ENCODE results near the gene FAM72C.
"Not testable (repeated sequence)": the region's sequence is repeated elsewhere in the genome, so short reads cannot be mapped to it uniquely, and the experiment has no call there.

The FAM72C gene

DNA sequence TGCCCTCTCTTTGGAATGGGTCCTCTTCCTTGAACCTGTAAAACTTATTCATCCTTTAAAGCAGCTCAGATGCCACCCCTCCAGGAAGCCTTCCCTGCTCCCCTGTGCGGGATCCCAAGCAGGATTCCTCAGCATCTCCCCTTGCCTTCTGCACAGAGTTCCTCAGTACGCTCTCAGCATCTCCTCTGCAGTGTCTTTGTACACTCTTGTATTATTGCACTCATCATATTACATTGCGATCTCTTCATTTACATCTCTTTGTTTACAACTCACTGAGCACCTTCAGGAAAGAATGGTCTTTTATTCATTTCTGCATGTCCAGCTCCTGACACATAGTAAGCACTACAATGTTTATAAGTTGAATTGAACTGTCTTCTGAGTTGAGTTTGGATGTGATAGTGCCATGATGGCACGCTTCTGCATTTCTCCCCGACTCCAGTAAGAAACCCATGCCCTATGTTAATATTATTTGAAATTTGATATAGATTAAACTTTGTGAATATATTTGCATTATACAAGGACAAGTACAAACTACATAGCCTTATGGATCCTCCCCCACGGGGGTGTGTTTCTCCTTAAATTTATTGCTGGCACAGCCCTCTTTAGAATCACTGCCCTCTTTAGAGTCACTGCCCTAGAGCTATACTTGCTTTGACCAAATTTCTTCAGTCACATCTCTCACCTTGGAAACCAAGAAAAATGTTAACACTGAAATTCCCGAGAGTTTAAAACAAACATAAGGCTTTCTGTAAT, 13.1 kb upstream of the FAM72C start:
- DNase-seq = not testable (repeated sequence)

DNA sequence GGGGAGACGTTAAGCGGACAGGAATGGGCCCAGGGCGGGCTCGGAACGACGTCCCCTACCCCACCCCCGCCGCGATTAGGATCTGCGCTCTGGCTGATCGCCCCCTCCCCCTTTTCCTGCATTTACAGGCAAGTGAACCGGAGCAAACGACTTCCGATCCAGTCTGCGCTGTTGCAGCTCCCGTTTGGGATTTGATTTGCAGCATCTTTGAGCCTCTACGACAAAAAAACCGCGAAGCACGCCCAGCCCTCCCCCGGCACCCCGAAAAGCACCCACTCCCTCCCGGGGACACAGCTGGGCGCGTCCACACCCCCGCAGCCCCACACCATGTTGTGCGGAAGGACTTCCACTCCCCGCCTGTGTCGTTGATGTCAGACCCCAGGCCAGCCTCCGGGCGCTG, 2.6 kb upstream of the FAM72C start:
- not testable (repeated sequence) for DNase-seq

DNA sequence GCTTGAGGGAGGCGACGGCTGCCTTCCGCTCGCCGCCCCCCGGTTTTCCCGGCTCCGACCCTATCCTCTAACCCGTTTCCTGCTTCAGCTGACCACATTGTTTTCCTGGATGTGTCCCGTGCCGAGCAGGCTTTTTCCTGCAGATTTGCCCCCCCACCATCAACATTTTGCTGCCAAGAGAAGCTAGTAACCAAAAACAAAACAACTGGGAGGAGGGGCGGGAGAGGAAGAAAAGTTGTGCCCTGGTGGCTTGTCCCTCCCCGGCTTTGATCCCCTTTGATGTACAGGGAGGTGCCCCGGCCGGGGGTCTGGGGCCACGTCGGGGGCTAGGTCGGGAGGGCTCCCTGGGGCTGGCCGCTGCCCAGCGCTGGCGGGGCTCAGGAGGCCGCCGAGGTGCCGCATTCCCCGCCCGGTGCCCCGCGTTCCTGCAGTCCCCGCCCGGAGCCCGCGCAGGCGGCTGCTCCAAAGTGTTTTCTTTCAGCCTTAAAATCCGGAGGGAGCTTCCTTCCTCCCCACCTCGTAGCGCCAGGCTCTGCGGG, 2.2 kb upstream of the FAM72C start:
- not testable (repeated sequence) for DNase-seq

DNA sequence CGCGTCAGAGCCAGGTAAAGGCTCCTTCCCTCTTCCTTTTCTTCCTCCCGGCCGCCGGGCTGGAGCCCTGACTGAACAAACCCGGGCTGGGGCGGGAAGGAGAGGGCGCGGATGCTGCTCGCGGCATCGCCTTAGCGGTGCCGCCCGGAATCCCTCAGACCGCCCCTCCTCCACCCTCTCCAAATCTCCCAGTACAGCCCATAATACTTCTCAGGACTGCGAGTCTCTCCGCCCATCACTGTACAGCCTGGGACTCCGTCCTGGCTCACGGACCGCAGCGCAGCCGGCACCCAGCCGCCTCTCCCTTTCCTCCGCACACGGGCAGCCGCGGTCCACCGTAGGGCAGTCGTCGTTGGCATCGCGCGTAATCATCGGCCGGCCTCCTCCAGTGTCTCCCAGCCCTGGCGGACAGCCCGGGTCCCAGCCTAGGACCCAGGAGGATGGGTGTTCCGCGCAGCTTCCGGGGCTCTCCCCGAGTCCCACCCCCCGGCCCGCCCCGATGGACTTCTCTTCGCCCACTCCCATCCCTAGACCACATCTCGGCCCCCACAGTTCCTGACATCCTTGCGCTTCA, 1.1 kb upstream of the FAM72C start:
- not testable (repeated sequence) for DNase-seq

DNA sequence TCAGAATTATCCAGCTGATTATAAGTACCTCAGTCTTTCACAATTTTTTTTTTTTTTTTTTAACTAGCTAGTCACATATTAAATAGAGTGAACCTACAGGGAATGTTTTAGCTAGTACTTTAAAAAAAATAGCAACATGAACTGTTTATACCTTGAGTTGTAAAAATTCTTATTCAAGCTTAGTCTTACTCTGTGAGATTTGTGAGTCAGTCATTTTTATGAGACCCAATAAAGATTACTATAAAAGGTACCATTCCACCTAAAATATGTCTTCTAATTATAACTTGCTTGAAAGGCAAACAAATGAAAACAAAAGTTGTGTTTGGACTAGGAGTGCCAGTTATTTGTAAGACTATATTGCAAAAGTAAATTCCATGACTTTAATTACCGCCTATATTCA, 5.9 kb downstream of the FAM72C start:
- DNase-seq = not testable (repeated sequence)

DNA sequence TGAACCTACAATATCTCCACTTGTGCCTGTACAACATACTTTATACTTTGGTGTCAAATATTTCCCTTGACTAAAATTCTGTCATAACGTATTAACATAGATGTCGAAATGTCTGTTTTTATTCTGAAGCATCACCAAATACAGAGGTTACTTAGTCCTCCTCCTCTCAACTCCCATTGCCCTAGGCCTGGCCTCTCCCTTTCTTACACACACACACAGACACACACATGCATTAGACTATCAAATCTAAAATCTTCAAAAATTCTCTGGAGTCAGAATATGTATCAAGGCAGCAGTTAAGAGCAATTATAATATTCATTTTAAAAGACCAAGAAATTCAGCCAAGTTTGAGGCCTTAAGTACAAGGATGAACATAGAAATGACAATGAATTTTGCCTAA, 7.5 kb downstream of the FAM72C start:
- DNase-seq = not testable (repeated sequence)

DNA sequence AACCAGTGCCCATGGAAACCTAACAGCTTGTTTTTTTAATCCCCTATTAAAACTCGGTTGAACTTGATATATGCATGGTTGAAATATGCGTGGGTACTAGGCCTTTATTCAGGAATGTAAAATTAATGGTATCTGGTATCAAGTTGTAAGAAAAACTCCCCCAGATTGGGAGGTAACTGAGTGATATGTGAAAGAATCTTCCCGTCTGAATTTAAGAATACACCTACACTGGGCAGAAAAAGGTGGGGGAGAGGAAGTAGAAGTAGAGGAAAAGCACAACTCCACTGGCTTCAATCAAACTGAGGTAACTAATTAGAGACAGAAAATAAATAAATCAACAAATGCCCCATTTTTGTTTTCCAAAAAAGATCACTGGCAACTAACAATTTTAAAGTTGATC, 15.9 kb downstream of the FAM72C start:
- not testable (repeated sequence) for DNase-seq

DNA sequence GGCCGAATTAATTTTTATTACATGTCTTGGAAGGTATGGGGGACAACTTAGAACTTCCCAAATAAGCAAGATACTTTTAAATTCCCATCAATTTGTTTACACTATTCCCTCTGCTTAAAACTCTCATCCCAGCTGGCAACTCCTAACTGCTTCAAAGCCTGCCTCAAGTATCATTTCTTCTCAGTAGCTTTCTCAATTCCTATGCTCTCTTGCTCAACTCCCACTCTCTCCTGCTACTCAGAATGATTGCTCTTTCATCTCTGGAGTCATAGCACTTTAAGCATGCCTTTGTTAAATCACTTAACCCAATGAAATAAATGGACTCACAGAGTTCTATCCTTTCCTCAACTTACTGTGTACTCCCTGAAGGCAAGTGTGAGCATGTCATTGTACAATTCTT, 18.9 kb downstream of the FAM72C start:
- DNase-seq = not testable (repeated sequence)

DNA sequence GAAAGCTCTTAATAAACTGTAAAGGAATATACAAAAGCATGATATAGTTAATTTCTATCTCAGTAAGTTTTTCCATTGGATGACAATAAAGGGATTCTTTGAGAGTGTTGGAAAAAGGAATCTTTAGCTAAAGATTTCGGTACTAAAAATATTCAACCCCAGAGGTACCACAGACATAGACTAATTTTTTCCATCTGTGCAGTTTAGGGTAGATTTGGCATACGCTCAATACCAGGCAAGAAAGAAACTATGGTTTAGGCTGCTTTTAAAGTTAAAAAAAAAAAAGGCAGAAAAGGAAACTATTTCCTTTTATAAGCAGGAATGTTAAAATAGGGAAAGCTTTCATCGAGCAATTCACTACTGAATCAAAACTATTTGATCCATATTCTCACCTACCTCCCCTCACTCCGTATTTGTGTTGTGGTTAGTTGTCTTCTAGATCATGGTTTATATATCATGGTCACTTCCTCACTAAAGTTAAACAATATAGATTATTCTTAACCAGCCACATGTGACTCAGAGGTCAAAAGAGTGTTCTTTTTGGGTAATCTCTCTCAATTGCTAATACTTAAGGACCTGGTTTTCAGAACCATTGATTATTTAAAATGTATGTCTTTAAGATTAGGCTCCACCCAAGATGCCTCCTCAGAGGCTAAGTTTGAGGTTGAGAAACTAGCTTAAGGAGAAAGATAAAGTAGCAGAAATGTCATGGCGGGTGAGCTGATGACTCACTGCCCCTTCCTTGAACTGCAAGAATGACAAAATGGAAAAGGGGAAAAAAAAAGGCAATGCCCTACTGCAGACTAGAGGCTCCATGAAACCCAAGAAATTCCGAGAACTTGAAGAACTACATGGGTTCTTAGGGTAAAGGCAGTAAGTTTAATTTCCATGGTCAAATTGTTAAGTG, 20.0 kb downstream of the FAM72C start:
- DNase-seq = not testable (repeated sequence)

DNA sequence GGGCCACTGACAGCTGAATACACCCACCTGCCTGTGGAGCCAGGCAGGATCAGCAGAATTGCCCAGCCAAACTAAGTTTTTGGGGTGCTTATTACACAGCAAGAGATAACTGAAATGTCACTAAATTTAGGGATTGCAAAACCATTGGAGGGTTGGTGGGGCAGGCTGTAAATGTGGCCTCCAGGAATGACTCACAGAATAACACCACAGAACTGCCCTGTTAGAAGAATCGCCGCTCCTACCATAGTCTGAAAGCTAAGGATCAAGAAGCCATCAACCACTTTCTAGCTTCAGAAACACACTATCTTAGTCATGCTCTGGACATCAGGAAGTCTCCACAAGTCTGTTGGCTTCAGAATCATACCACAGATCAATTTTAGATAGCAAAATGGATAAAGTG, 24.0 kb downstream of the FAM72C start:
- DNase-seq = not testable (repeated sequence)

DNA sequence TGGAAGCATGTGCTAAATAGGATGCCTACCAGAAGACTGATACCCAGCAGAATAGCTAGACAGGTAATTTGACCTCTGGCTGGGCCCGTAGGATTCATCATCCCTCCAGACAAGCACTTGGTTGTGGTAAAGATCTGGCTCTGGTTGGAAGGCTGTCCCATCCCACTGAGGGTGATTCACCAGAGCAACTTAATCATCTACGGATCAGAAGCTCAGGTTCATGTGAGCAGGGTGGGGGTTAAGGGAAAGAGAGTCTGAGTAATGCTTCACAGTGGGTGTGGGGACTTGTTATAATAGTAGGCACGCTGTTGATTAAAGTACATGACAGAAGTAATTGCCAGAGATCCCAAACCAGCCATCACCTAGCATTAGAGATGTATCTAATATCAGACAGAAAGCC, 26.5 kb downstream of the FAM72C start:
- DNase-seq = not testable (repeated sequence)

DNA sequence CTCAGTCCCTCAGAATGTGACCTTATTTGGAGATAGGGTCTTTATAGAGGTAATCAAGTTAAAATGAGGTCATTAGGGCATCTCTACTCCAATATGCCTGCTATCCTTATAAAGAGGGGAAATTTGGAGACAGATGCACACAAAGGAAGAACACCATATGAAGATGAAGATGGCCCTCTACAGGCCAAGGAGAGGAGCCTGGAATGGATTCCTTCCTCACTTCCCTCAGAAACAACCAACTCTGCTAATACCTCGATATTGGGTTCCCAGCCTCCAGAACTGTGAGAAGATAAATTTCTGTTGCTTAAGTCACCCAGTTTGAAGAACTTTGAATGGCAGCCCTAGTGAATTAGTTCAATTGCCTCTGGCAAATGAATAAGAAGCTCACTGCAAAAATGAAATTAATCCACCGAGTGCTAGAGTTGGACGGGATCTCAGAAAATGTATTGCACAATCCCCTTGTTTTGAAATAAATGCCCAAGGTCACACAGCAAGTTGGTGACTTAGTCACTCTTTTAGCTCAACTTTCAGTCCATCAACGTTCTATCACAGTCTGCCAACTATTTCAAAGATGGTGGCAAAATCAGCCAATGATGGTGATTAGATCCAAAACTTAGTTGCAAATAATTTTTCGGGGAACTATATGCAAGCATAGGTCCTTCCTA, 27.1 kb downstream of the FAM72C start:
- DNase-seq = not testable (repeated sequence)

DNA sequence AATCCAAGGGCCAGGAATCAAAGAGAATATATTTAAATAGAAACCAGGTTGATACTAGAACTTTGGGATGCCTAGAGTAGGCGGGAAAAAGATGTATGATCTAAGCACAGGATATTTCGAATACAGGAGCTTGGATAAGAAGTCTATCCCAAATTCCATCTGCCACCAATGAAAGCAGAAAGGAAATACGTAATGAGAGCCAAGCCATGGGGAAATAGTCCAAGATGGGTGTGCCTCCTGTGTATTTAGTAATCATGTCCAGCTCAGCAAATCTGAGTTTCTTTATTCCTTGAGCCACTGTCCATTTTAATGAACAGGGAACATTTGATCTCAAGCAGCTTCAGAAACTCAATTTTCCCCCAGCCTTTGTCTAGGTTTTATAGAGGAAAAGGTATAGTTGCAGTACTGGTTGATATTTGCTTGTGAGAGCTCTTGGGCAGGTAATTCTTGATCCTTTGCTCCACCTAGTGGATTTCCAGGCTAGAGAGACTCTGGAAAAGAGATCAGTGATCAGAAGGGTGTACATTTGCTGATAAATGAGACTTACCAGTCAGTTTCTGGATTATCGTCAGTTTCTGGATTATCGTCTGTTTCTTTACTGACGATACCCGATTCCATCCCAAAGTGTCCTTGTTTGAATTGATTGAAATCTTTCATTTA, 28.3 kb downstream of the FAM72C start:
- DNase-seq = not testable (repeated sequence)

DNA sequence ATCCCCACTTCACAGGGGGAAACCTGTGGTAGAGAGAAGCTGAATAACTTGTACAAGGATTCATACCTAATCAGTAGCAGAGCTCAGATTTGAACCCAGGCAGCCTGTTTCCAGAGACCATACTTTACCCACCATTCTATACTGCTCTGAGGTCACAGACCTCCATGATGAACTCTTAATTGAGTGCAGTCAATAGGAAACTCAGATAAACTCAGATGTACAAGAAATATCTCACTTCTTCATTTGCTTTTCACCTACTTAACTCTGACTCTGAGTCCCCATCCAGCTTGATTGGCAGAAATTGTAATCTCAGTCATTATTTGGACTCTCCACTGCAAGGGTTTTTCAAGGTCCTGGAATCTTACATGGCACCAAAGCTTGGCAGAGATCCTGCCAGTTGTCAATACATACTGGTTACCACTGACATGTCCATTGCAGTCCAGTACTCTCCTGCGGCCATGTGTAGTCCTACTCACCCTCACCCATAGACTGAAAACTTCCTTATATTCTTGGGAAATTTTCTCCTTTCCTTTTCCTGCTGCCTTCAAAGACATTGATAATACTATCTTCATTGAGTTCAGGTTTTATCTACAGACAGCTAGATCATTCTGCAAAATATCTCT, 29.4 kb downstream of the FAM72C start:
- not testable (repeated sequence) for DNase-seq

DNA sequence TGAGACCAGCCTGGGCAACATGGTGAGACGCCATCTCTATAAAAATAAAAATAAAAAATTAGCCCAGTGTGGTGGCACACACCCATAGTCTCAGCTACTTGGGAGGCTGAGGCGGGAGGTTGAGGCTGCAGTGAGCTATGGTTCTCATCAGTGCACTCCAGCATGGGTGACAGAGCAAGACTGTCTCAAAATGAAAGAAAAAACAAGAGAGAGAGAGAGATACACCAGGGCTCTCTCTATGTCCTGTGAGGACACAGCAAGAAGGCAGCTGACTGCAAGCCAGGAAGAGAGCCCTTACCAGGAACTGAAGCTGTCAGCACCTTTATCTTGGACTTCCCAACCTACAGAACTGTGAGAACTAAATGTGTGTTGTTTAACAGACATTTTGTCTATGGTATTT, 32.1 kb downstream of the FAM72C start:
- not testable (repeated sequence) for DNase-seq

DNA sequence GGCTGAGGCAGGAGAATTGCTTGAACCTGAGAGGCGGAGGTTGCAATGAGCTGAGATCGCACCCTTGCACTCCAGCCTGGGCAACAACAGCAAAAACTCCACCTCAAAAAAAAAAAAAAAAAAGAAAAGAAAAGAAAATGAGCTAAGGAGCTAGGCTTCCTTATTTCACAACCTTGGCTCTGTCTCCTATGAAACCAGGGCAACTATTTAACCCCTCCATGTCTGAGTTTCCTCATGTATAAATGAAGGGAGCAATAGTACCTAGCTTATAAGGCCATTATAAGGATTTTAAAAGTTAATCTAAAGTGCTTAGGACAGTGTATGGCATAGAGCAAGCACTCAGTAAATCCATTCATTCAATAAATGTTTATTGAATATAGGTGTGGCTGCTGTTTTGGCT, 32.9 kb downstream of the FAM72C start:
- DNase-seq = not testable (repeated sequence)

DNA sequence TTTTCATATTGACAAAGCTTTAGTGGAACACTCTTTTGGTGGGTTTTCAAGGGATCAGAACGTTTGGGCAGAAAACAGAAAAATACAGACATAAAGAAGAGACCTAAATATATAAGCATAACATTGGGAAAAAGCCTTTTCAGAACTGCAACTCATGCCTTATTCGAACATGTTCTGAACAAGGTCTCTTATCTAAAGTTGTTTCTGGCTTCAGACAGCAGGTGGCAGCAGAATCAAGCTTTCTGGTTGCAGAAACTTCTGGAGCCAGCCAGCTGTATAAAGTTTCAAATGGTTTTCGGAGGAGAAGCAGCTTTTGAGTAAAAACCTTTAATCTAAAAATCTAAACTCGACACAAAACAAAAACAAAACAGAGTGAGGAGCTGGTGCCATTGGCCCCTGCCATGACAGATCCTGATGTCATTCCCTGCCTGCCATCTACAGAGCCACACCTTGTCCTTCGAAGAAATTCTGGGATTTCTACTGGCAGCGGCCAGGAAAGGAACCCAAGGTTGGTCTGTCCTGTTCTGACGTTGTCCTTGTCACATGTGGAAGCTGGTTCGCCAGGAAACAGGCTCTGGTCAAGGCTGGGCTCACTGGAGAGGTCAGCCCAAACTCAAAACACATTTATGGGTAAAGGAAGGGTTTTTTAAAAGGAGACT, 35.2 kb downstream of the FAM72C start:
- not testable (repeated sequence) for DNase-seq

DNA sequence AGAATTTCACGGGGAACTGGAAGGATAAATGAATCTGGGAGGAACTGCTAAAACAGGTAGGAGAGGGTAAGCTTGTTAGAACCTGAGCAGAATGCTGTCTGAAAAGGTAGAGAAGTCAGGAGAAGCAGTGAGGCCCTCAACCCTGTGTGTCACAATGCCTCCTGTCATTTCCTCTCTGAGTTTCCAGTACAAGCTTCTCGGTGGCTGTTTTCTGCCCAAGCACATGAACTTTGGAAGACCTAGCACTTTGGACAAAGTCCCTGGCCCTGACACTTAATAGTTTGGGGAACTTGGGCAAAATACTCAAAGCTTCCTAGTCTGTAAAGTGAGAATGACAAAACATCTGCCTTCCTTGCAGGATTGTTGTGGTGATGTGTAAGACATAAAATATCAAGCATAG, 52.7 kb downstream of the FAM72C start:
- not testable (repeated sequence) for DNase-seq

DNA sequence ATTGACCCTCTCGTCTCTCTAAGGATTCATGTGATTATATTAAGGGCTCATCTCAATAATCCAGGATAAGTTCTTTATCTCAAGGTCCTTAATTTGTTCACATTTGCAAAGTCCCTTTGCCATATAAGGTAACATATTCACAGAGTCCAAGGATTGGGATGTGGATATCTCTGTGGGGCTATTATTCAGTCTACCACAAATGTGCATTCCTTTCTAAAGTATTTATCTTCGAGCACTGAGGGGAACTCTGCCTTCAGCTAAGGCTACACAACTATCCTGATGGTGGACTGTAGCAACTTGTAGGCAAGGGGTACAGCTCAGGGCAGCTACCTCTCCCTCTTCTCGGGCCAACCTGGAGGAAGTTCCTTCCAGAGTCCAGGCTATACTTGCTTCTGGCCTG, 53.2 kb downstream of the FAM72C start:
- not testable (repeated sequence) for DNase-seq

DNA sequence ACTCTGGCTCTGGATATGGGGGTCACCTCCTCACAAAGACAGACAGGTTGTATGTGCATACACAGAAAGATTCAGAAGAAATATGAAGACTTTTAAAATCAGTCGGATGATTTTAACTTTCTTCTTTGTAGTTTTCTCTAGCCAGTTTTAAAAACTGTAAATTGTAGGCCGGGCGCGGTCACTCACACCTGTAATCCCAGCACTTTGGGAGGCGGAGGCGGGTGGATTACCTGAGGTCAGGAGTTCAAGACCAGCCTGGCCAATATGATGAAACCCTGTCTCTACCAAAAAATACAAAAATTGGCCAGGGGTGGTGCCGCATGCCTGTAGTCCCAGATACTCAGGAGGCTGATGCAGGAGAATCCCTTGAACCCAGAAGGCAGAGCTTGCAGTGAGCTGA, 58.1 kb downstream of the FAM72C start:
- DNase-seq = not testable (repeated sequence)
